Mucosa of stomach (tissue), 1 donor: ENCODE data around the gene HIRA.

ENCODE experiments used
- H3K27me3 ChIP-seq: one replicate; pipeline ENCODE4 v1.7.0; 2013; ENCODE audit warnings: mild to moderate bottlenecking, low read length; ENCODE audit not compliant: control insufficient read depth, insufficient read depth
- H3K36me3 ChIP-seq: one replicate; pipeline ENCODE4 v1.7.0; 2013; ENCODE audit warnings: low read length; ENCODE audit not compliant: control insufficient read depth, insufficient read depth
- H3K4me1 ChIP-seq: one replicate; pipeline ENCODE4 v1.7.0; 2013; ENCODE audit warnings: mild to moderate bottlenecking, low read length; ENCODE audit not compliant: control insufficient read depth, insufficient read depth
- H3K4me3 ChIP-seq: one replicate; pipeline ENCODE4 v1.7.0; 2013; ENCODE audit warnings: low read length
- H3K9ac ChIP-seq: one replicate; pipeline ENCODE4 v1.7.0; 2013; ENCODE audit warnings: mild to moderate bottlenecking, low read length, moderate library complexity
- H3K9me3 ChIP-seq: one replicate; pipeline ENCODE4 v1.7.0; 2013; ENCODE audit warnings: mild to moderate bottlenecking, low read length, moderate library complexity; ENCODE audit not compliant: control insufficient read depth
- donor health status: Pancreatic carcinoma.

Gene HIRA

DNA sequence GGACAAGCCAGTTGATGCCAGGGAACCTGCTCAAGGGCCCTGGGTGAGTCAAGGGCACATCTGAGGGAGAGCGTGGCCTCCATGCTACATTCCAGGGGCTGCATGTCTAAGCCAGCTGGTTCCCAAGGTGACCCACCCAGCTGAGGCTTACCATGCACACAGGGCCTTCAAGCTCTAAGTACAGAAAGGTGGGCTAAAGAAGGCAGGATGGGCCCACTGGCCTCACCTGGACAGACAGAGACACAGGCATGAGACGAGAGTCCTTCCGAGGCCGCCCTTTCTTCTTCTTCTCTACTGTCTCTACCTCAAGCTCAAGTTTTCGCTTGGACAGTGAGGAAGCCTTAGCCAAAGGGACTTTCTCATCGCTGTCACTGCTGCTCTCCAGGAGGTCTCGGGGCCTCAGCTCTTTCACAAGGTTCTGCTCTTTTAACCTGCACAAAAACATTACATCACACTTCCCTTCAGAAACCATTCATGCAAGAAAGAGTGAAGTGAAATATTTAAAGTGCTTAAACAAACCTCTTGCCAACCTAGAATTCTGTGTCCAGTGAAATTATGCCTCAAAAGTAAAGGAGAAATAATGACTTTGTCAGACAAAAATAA lies 69.9 kb downstream of the HIRA start:
- Histone ChIP-seq H3K9ac (no peak overlapping the region), H3K36me3 (peaks cover 26% of the 10 kb centered on the region), H3K4me3 (no peak overlapping the region), H3K27me3 (no peaks in the 10 kb centered on the region), H3K4me1 (peaks cover 4% of the 10 kb centered on the region), H3K9me3 (no peaks in the 10 kb centered on the region)

DNA sequence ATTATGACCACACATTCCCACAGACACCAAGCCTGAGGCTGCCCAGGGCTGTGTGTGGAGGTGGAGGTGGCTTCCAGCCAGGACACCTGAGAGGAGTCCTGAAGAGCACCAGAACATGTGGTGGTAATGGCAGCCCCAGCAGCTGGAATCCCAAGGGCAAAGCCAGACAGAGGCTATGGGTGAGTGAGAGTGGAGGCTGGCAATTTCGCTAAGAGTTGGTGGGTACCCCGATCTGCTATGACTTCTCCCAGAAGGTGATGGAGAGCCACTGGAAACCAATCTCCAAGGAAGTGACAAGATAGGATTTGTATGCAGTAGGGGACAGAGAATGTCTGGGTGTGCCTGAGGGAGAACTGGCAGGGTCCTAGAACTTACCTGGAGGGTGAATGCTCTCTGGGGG lies 70.7 kb downstream of the HIRA start:
- Histone ChIP-seq H3K27me3 (no peaks in the 10 kb centered on the region), H3K9ac (no peak overlapping the region), H3K4me1 (peaks cover 4% of the 10 kb centered on the region), H3K4me3 (no peak overlapping the region), H3K36me3 (peaks cover 27% of the 10 kb centered on the region), H3K9me3 (no peaks in the 10 kb centered on the region)

GRCh38 chr22:19360300-19360792 lies 71.2 kb downstream of the HIRA start:
- H3K4me3 ChIP-seq: no peak overlapping the region
- H3K27me3 ChIP-seq: no peaks in the 10 kb centered on the region
- no peak overlapping the region for H3K9ac ChIP-seq
- no peaks in the 10 kb centered on the region for H3K9me3 ChIP-seq
- H3K4me1 ChIP-seq: peaks cover 4% of the 10 kb centered on the region
- H3K36me3 ChIP-seq: peaks cover 29% of the 10 kb centered on the region

- peaks cover 4% of the 10 kb centered on the region for H3K4me1 ChIP-seq
- H3K9me3 ChIP-seq: no peaks in the 10 kb centered on the region
- H3K36me3 ChIP-seq: peaks cover 29% of the 10 kb centered on the region
Observed at GRCh38 chr22:19359554-19360299, 71.8 kb downstream of the HIRA start.

DNA sequence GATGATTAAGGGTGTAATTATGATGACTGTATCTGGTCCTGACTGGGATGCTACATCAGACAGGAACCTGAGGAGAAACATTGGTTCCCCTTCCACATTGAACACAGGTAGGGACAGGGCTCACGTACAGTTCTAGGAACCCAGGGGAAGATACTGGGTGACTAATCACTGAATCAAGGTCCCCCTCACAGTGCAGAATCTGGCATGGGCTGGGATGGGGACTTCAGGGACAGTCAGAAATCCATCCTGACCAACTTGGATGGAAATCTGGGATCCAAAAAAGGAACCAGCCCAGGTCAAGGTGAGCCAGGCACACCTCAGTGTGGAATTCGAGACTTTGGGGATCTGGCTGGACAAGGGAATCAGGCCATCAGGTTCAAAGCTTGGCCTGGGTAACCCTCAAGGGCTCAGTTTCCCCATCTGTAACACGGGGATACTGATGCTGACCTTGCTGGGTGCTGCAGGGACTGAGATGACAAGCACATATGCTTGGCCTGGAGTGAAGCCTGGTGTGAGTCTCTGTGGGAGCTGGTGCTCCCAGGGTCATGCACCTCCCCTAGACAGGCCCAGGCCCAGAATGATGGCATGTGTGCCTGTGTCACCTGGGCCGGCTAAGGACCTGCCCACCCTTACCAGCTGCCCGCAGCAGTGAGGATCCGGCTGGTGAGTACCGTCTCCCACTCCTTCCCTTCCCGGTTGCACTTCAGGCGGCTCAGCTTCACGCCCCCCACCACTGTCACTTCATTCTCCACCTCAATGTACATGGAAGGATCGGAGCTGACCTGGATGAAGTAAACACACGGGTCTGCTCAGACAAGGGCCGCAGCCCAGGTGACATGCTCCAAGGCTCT lies 72.6 kb downstream of the HIRA start:
- Histone ChIP-seq H3K9ac (no peak overlapping the region), H3K27me3 (no peaks in the 10 kb centered on the region), H3K9me3 (no peaks in the 10 kb centered on the region), H3K36me3 (peaks cover 29% of the 10 kb centered on the region), H3K4me1 (peaks cover 4% of the 10 kb centered on the region), H3K4me3 (no peak overlapping the region)

More at GRCh38 chr22:19359554-19360299, 71.8 kb downstream of the HIRA start:
- no peak overlapping the region for H3K9ac ChIP-seq
- no peaks in the 10 kb centered on the region for H3K27me3 ChIP-seq
- no peak overlapping the region for H3K4me3 ChIP-seq

DNA sequence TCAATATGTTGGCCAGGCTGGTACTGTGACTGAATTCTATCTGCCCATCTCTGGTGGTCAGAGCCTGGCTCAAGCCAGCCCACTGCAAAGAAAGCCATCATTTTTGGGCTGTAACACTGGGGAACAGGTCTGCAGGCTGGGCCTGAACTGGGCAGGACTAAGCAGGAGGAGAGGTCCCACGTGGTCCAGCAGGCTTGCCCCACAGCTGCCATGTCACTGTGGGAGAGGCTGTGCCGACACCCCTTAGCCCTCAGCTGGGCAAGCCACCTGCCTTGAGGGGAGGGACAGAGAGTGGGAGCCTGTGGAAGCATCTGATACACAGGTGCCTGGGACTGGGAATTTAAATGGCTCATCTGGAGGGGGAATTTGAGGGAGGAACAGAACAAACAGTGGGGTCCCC lies 73.3 kb downstream of the HIRA start:
- H3K36me3 ChIP-seq: peaks cover 29% of the 10 kb centered on the region
- no peak overlapping the region for H3K9ac ChIP-seq
- H3K9me3 ChIP-seq: no peaks in the 10 kb centered on the region
- peaks cover 4% of the 10 kb centered on the region for H3K4me1 ChIP-seq
- H3K4me3 ChIP-seq: no peak overlapping the region
- no peaks in the 10 kb centered on the region for H3K27me3 ChIP-seq

- no peaks in the 10 kb centered on the region for H3K27me3 ChIP-seq
- no peak overlapping the region for H3K9ac ChIP-seq
- no peak overlapping the region for H3K4me3 ChIP-seq
- H3K36me3 ChIP-seq: peaks cover 29% of the 10 kb centered on the region
- peaks cover 4% of the 10 kb centered on the region for H3K4me1 ChIP-seq
- H3K9me3 ChIP-seq: no peaks in the 10 kb centered on the region
Observed at GRCh38 chr22:19357270-19358105, 74.0 kb downstream of the HIRA start.

DNA sequence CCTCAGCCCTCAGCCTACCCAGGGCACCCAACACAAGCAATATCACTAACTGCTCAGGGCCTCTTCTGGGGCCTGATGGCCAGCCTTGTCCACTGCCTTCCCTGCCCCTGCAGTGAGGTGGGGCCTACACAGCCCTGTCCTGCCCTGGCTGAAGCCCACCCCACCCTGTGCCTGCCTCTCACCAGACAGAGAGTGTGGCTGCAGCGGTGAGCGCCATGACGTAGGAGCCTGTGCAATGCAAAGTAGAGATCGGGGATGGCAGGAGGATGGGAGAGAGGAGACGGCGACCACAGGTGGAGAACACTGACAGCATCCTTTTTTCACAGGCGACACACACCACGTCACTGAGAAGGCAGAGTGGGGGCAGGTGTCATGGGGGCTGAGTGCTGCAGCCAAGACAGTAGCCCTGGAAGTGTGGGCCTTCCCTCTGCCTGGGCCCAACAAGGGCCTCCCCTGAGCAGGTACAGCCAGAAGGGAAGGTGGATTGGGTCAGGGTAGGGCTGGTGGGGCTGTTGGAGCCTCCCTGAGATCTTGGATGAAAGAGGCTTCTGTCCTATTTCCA lies 74.7 kb downstream of the HIRA start:
- Histone ChIP-seq H3K9me3 (no peaks in the 10 kb centered on the region), H3K36me3 (peaks cover 29% of the 10 kb centered on the region), H3K9ac (no peak overlapping the region), H3K4me1 (peaks cover 4% of the 10 kb centered on the region), H3K4me3 (no peak overlapping the region), H3K27me3 (no peaks in the 10 kb centered on the region)

DNA sequence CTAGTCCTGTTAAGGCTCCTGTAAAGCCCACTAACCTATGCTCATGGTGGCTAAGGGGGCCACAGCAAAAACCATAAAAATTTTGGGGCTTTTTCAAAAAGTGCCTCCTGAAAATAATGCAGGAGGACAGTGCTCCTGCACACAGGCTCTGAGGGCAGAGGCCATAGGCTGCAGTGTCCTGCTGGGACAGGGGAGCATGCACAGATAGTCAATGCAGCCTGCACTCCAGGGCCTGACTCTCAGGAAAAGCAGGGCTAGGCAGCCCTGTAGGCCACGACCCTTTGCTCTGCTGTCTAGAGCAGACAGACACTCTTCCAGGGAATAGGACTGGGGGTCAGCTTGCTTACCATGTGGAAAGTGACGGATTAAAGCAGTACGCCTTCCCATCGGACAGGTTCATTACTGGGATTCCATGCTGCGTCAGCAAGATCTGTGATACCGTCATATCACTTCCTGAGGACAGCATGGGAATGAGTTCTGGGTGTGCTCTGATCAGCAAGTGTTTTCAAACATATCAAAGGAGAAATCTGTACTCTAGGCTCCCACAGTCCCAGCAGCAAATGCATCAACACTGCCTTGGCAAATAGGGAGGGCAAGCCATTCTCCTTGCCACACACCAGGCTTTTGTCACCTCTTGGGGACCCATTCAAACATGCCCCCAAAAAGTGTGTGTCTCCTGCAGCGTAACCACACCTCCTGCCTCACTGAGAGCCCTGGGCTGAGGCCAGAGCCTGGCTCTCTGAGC lies 75.9 kb downstream of the HIRA start:
- Histone ChIP-seq H3K4me1 (peaks cover 4% of the 10 kb centered on the region), H3K9ac (no peak overlapping the region), H3K27me3 (no peaks in the 10 kb centered on the region), H3K36me3 (peaks cover 22% of the 10 kb centered on the region), H3K9me3 (no peaks in the 10 kb centered on the region), H3K4me3 (no peak overlapping the region)

GRCh38 chr22:19354201-19354600 lies 77.3 kb downstream of the HIRA start:
- H3K4me3 ChIP-seq: no peak overlapping the region
- H3K9ac ChIP-seq: no peak overlapping the region
- no peaks in the 10 kb centered on the region for H3K9me3 ChIP-seq
- no peaks in the 10 kb centered on the region for H3K27me3 ChIP-seq
- H3K4me1 ChIP-seq: peaks cover 4% of the 10 kb centered on the region
- peaks cover 18% of the 10 kb centered on the region for H3K36me3 ChIP-seq
